ENCODE data around the gene IL34.

IL34 gene

DNA sequence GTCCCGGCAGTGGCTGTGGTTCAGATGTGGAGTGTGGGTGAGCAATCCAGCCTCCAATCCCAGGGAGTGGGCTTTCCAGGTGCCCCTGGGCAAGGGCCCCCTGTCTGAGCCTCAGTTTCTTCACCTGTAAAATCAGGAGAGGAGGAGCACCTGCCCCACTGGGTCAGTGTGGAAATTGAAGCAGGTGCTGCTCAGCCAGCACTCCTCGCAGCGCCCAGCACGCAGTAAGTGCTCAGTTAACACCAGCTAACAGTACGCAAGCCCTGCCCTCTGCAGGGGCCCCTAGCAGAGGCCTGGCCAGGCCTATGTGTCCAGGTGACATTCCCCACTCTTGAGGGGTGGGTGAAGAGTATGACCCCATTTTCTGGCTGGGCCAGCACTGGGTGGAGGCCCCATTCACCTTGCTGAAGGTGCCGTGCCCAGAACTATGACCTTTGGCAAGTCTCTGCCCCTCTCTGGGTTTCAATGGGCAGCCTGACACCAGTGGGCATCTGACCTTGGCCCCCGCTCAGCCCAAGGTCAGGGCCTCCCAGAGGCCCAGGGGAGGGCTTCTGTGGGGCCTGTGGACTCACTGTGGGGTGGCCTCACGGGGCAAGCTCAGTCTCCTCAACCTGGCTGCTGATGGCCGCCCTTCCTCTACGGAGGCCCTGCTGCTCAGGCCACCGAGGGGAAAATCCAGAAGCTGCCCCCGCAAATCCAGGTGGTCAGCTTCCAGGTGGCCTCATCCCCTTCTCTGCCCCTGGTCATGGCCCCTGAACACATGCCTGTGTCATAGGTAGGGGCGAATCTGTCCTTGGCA lies 37.0 kb downstream of the IL34 start:
- H3K4me3 ChIP-seq (ENCODE audit: control insufficient read depth, low read depth, low read length) = peak overlapping the region; percentile 79
- no peak for DNase-seq (ENCODE audit: low read depth)
- TF ChIP-seq, protein P1, sequence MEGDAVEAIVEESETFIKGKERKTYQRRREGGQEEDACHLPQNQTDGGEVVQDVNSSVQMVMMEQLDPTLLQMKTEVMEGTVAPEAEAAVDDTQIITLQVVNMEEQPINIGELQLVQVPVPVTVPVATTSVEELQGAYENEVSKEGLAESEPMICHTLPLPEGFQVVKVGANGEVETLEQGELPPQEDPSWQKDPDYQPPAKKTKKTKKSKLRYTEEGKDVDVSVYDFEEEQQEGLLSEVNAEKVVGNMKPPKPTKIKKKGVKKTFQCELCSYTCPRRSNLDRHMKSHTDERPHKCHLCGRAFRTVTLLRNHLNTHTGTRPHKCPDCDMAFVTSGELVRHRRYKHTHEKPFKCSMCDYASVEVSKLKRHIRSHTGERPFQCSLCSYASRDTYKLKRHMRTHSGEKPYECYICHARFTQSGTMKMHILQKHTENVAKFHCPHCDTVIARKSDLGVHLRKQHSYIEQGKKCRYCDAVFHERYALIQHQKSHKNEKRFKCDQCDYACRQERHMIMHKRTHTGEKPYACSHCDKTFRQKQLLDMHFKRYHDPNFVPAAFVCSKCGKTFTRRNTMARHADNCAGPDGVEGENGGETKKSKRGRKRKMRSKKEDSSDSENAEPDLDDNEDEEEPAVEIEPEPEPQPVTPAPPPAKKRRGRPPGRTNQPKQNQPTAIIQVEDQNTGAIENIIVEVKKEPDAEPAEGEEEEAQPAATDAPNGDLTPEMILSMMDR (conservative IDR thresholded peaks at IDR 0.05; ENCODE audit: control insufficient read depth, insufficient read depth, low read depth, low read length) = no peak

DNA sequence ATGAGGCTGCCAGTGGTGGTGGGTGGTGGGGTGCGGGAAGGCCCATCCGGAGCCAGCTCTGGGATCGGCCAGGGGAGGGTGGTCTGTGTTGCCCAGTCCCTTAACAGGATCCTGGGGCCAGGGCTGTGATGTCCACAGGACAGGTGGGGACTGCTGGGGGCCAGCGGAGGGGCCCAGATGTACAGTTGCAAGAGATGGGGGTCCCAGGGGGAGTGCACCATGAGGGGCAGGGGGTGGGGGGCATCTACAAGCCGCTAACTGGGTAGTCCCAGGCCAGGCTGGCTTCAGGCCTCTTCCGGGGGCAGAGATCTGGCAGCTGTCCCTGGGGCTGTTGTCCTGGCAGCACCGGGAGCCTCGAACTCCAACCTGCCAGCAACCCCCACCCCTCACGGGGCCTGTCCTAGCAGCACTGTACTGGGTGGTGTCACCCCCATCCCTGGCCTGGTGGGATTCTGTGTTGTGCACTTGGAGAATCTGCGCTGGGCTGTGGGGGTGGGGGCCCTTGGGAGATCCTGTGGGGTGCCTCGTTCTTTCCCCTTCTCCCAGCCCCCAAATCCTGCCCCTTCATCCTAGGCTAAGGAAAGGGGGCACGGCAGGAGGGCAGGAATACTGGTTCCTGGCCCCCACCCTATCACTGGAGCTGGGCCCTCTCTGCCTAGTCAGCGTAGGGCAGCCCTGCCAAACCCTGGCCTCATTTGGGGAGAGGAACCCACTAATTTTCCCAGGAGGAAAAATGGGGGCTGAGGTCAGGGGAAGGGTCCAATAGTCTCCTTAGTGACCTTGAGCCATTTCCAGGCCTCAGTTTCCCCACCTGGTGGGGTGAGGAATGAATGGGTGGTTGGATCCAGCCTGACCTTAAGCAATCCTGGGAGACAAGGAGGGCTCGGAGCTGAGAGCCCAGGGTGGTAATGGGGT lies 38.0 kb downstream of the IL34 start:
- no peak for DNase-seq (ENCODE audit: low read depth)
- peak overlapping the region; percentile 79 for H3K4me3 ChIP-seq (ENCODE audit: control insufficient read depth, low read depth, low read length)
- TF ChIP-seq, protein P1 (conservative IDR thresholded peaks at IDR 0.05; ENCODE audit: control insufficient read depth, insufficient read depth, low read depth, low read length) = no peak

DNA sequence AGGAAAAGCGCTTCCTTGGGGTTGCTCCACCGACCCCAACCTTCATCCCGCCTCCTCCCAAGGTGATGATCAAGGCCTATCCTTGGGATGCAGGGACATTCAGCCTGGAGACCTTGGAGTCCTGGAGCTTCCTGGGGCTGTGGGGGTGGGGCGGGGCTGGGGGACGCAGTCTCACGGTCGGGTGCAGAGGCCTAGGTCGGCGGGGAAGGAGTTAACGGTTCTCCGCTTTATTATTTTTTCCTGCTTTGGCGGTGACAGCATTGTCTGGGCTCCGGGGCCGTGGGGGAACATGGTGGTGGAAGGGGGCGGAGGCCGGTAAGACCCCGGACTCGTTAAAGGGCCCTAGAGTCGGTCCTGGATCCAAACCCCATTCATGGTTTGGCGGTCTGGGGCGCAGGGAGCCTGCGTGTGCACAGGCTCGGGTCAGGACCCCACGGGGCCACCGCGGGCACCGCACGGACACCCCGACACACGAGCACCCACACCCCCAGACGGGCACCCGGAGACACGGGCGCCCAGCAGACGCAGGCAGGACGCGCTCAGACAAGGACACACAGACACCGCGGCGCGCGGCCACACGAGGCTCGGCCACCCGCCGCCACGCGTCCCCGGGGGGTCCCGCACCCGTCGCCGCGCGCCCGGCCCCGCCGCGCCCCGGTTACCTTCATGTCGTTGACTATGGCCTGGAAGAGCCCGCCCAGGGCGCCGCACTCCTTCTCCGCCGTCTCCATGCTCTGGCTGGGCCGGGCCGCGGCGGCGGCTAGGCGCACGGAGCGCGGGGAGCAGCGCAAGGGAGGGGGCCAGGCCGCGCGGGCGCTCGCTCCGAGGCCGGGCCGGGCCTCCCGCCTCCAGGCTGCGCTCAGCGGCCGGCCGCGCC lies 38.9 kb downstream of the IL34 start:
- TF ChIP-seq, protein P1 (conservative IDR thresholded peaks at IDR 0.05; ENCODE audit: control insufficient read depth, insufficient read depth, low read depth, low read length) = no peak
- no peak for DNase-seq (ENCODE audit: low read depth)
- H3K4me3 ChIP-seq (ENCODE audit: control insufficient read depth, low read depth, low read length) = peak overlapping the region; percentile 79

DNA sequence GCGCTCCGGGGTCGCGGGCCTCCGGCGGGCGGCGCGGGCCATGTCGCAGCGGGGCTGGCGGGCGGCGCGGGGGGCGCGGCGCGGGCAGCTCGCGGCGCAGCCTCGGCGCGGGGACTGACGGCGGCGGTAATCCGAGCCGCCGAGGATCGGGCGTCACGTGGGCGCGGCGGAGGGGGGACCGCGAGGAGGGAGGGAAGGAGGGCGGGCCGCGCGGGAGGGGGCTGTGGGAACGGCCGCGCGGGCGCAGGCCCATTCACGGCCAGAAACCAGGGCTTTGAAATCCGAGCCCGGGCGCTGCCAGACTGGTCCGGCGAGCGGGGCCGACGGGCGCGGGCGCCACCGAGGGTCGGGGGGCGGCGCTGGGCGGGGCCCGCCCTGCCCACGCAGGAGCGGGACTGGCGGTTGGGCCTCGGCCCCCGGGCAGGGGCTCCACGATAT lies 39.6 kb downstream of the IL34 start, which contains the start of gene MTSS2:
MTSS2 (minus strand) TSS at position 116 of the 438 bp plus-strand sequence. CDS start 262 bp downstream, outside the sequence.
- DNase-seq (ENCODE audit: low read depth) = peak; percentile 76
- H3K4me3 ChIP-seq (ENCODE audit: control insufficient read depth, low read depth, low read length) = peak within 1 kb of the TSS; percentile 79
- TF ChIP-seq, protein P1 (conservative IDR thresholded peaks at IDR 0.05; ENCODE audit: control insufficient read depth, insufficient read depth, low read depth, low read length) = no peak

DNA sequence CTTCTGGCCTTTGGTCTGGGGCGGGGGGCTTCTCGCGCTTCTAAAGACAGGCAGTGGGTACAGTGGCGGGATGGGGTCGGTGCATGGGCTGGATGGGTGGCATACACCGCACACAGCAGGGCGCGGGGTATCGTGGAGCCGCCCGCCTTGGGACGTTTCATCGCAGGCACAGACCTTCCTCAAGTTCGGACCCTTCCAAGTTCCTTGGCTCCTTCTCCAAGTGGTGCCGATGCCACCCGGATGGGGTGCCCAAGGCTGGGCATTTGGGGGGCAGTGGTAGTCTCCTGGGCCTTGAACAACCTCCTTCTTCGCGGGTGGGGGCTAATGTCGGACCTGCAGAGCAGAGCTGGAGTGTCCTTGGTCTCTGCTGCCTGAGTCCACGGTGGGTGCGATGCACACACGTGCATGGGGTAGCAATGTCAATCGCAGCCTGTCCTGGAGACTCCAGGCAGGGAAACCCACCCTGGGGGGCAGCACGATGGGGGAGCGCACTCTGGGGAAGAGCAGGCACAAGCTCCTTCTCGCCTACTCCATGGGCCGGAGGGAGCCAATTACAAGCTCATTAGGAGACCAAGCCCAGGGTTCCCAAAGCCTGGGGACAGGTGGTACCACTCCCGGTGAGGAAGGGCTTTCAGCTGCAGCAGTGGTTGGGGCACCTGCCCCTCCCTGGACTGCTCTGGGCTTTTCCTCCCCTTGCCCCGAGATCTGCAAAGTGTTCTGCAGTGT lies 40.2 kb downstream of the IL34 start:
- TF ChIP-seq, protein P1 (conservative IDR thresholded peaks at IDR 0.05; ENCODE audit: control insufficient read depth, insufficient read depth, low read depth, low read length) = no peak
- H3K4me3 ChIP-seq (ENCODE audit: control insufficient read depth, low read depth, low read length) = peak overlapping the region; percentile 23
- DNase-seq (ENCODE audit: low read depth) = no peak
